ENCODE data around the gene SGMS1. TPM values are rescaled to one million over a fixed set of nuclear protein-coding genes. Genes with fewer than 3 reads are reported as not detected.

The SGMS1 gene
- total RNA-seq, 2 experiments from 2014 or later: 7.5 to 9.0 TPM

GRCh38 chr10:50607356-50607925, 16.3 kb downstream of the SGMS1 start:
- peaks cover 62% of the 10 kb centered on the region for H3K4me1 Mint-ChIP-seq
- intact Hi-C loops (cut with DNase I, micrococcal nuclease): no loop called here
- ChIA-PET CTCF (no interaction called here), POLR2A (no interaction called here)
- no peak for DNase-seq
- H3K36me3 Mint-ChIP-seq (ENCODE audit: low read depth): peaks cover 4% of the 10 kb centered on the region
- no peak overlapping the region for H3K4me3 Mint-ChIP-seq
- ATAC-seq: no peak
- H3K9me3 Mint-ChIP-seq (ENCODE audit: low read depth): no peaks in the 10 kb centered on the region
- H3K27ac Mint-ChIP-seq: no peak overlapping the region
- no peaks in the 10 kb centered on the region for H3K27me3 Mint-ChIP-seq

GRCh38 chr10:50605951-50606270, 17.8 kb downstream of the SGMS1 start:
- Mint-ChIP-seq H3K4me1 (peaks cover 64% of the 10 kb centered on the region), H3K9me3 (ENCODE audit: low read depth) (no peaks in the 10 kb centered on the region), H3K27me3 (no peaks in the 10 kb centered on the region), H3K4me3 (no peak overlapping the region), H3K36me3 (ENCODE audit: low read depth) (peaks cover 6% of the 10 kb centered on the region), H3K27ac (peak overlapping the region; percentile 16)
- ATAC-seq: no peak
- ChIA-PET CTCF (no interaction called here), POLR2A (no interaction called here)
- intact Hi-C loops (cut with DNase I, micrococcal nuclease): no loop called here
- no peak for DNase-seq

DNA sequence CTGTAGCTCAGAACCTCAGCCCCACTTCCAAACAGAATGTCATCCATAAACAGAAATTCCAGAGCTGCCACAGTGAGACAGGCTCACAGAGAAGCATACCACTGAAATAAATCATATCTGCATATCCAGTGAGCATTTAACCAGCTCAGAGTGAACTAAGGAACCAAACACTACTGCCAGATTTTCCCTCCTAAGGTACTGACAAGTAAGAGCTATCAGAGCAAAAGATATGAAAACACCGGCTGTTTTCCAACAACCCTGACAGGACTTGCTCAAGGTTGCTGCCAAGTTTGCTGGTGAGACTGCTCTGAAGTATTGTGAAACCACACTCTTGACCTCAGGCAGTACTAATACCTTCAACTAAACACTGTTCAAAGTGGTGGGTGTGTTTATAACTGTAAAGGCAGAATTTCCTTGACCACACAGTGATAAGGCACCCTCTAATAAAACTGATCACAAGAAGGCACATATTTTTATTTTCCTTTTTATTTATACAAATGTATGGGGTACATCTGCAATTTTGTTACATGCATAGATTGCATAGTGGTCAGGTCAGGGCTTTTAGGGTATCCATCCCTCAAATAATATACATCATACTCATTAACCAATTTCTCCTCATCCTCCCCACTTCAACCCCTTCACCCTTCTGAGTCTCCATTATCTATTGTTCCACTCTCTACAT, 18.3 kb downstream of the SGMS1 start:
- no peaks in the 10 kb centered on the region for H3K9me3 Mint-ChIP-seq (ENCODE audit: low read depth)
- H3K27me3 Mint-ChIP-seq: no peaks in the 10 kb centered on the region
- no peak for DNase-seq
- H3K4me3 Mint-ChIP-seq: no peak overlapping the region
- peak overlapping the region; percentile 16 for H3K27ac Mint-ChIP-seq
- POLR2A ChIA-PET: interaction anchor here (0.8 kb wide), 2 partner anchors 15 to 16 kb away, joined by 3 read pairs; no protein-coding TSS in a partner anchor
- intact Hi-C loops (cut with DNase I, micrococcal nuclease): no loop called here
- ATAC-seq: peak; percentile 40
- peaks cover 6% of the 10 kb centered on the region for H3K36me3 Mint-ChIP-seq (ENCODE audit: low read depth)
- CTCF ChIA-PET: interaction anchor here (1.0 kb wide), 2 partner anchors 17 to 193 kb away, joined by 3 read pairs; no protein-coding TSS in a partner anchor
- peaks cover 69% of the 10 kb centered on the region for H3K4me1 Mint-ChIP-seq

- Mint-ChIP-seq H3K27ac (peak overlapping the region; percentile 55), H3K4me3 (no peak overlapping the region), H3K4me1 (peaks cover 64% of the 10 kb centered on the region), H3K27me3 (no peaks in the 10 kb centered on the region), H3K36me3 (ENCODE audit: low read depth) (peaks cover 6% of the 10 kb centered on the region), H3K9me3 (ENCODE audit: low read depth) (no peaks in the 10 kb centered on the region)
- POLR2A ChIA-PET: interaction anchor here (0.8 kb wide), 2 partner anchors 16 to 17 kb away, joined by 3 read pairs; no protein-coding TSS in a partner anchor
- ATAC-seq (peak; percentile 40), DNase-seq (no peak)
- CTCF ChIA-PET: interaction anchor here (1.0 kb wide), 2 partner anchors 16 to 192 kb away, joined by 3 read pairs; no protein-coding TSS in a partner anchor
- intact Hi-C loops (cut with DNase I, micrococcal nuclease): no loop called here
Measured at GRCh38 chr10:50604809-50605208, 18.9 kb downstream of the SGMS1 start.

DNA sequence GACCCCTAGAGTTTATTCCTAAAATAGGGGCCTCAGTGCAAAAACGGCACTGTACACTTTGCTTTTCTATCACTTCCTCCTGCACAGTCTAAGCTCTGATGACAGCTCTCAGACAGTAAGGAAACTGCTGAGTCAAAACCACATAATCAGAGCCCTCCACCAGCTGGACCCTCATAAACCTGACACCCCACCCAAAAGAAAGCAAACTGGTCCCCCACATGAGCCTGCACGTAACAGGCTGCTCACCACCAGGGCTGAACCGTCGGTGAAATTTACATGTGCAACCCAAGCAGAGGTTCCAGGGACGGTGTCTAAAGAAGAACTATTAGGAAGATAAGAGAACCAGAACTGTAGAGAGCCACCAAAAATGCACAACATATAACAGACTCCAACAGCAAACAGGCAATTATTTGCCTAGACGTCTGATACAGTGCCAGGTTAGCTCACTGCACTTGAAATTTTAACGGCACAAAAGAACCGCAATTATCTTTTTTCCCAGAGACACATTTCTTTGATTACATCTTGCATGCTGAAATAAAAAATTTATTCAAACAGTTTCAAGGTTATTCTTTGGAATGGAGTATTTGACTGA, 19.6 kb downstream of the SGMS1 start:
- no peaks in the 10 kb centered on the region for H3K27me3 Mint-ChIP-seq
- no peaks in the 10 kb centered on the region for H3K9me3 Mint-ChIP-seq (ENCODE audit: low read depth)
- DNase-seq (no peak), ATAC-seq (no peak)
- no peak overlapping the region for H3K4me3 Mint-ChIP-seq
- H3K27ac Mint-ChIP-seq: peak overlapping the region; percentile 5
- intact Hi-C loops (cut with DNase I, micrococcal nuclease): no loop called here
- ChIA-PET CTCF (interaction anchor here (0.5 kb wide), 1 partner anchor 43 kb away, joined by 4 read pairs; no protein-coding TSS in a partner anchor), POLR2A (no interaction called here)
- H3K36me3 Mint-ChIP-seq (ENCODE audit: low read depth): peaks cover 6% of the 10 kb centered on the region
- peaks cover 60% of the 10 kb centered on the region for H3K4me1 Mint-ChIP-seq

GRCh38 chr10:50603151-50603850, 20.5 kb downstream of the SGMS1 start:
- Mint-ChIP-seq H3K27me3 (no peaks in the 10 kb centered on the region), H3K4me1 (peaks cover 65% of the 10 kb centered on the region), H3K36me3 (ENCODE audit: low read depth) (peaks cover 10% of the 10 kb centered on the region), H3K9me3 (ENCODE audit: low read depth) (no peaks in the 10 kb centered on the region), H3K27ac (no peak overlapping the region), H3K4me3 (no peak overlapping the region)
- intact Hi-C loops (cut with DNase I, micrococcal nuclease): no loop called here
- ChIA-PET CTCF (interaction anchor here (0.5 kb wide), 1 partner anchor 44 kb away, joined by 4 read pairs; no protein-coding TSS in a partner anchor), POLR2A (no interaction called here)
- ATAC-seq (no peak), DNase-seq (no peak)

DNA sequence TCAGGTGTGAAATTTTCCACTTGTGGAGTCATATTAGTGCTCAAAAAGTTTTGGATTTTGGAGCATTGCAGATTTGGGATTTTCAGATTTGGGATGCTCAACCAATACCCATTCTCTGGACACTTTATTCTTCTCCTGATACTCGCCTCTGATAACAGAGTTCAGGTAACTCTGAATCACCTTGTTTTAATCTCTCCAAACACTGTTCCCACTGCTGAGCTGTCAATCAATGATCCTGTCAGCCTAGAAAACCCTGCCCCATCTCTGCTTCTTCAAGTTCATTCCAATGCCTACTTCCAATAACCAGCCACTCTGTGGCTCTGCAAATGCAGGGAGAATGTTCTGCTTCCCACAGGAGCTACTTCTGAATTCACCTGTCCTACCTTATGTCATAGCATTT, 21.8 kb downstream of the SGMS1 start:
- Mint-ChIP-seq H3K9me3 (ENCODE audit: low read depth) (no peaks in the 10 kb centered on the region), H3K27me3 (no peaks in the 10 kb centered on the region), H3K4me1 (peaks cover 57% of the 10 kb centered on the region), H3K27ac (no peak overlapping the region), H3K4me3 (no peak overlapping the region), H3K36me3 (ENCODE audit: low read depth) (peaks cover 10% of the 10 kb centered on the region)
- ChIA-PET POLR2A (no interaction called here), CTCF (interaction anchor here (0.6 to 0.9 kb wide), 2 partner anchors 34 to 41 kb away, joined by 3 read pairs; no protein-coding TSS in a partner anchor)
- ATAC-seq (no peak), DNase-seq (no peak)
- intact Hi-C loops (cut with DNase I, micrococcal nuclease): no loop called here

GRCh38 chr10:50600831-50601477, 22.8 kb downstream of the SGMS1 start:
- Mint-ChIP-seq H3K4me1 (peaks cover 52% of the 10 kb centered on the region), H3K27ac (no peak overlapping the region), H3K36me3 (ENCODE audit: low read depth) (peaks cover 8% of the 10 kb centered on the region), H3K9me3 (ENCODE audit: low read depth) (no peaks in the 10 kb centered on the region), H3K4me3 (no peak overlapping the region), H3K27me3 (no peaks in the 10 kb centered on the region)
- ATAC-seq: no peak
- ChIA-PET POLR2A (no interaction called here), CTCF (no interaction called here)
- DNase-seq: no peak
- intact Hi-C loops (cut with DNase I, micrococcal nuclease): no loop called here

- H3K27ac Mint-ChIP-seq: no peak overlapping the region
- H3K9me3 Mint-ChIP-seq (ENCODE audit: low read depth): no peaks in the 10 kb centered on the region
- ChIA-PET POLR2A (no interaction called here), CTCF (no interaction called here)
- intact Hi-C loops (cut with DNase I, micrococcal nuclease): no loop called here
- H3K27me3 Mint-ChIP-seq: no peaks in the 10 kb centered on the region
- ATAC-seq (no peak), DNase-seq (no peak)
- H3K36me3 Mint-ChIP-seq (ENCODE audit: low read depth): peaks cover 6% of the 10 kb centered on the region
- H3K4me1 Mint-ChIP-seq: peaks cover 46% of the 10 kb centered on the region
- H3K4me3 Mint-ChIP-seq: no peak overlapping the region
Measured at GRCh38 chr10:50600286-50600685, 23.5 kb downstream of the SGMS1 start.

DNA sequence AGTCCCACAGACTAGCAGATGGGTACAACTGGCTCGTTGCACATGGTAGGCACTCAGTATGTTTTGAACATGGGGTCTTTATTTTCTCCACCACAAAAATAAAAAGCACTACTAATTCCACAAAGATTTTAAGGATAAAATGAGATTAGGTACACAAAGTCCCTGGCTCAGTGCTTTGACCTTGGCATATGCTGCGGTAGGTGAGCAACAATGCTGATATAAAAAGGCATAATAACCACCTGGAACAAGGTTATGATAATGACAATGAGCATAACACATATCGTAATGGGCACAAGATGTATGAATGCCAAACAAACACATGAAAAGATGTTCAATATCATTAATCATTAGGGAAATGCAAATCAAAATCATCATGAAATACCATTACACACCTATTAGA, 26.9 kb downstream of the SGMS1 start:
- no peak for ATAC-seq
- Mint-ChIP-seq H3K4me1 (peaks cover 37% of the 10 kb centered on the region), H3K27ac (no peak overlapping the region), H3K9me3 (ENCODE audit: low read depth) (no peaks in the 10 kb centered on the region), H3K27me3 (no peaks in the 10 kb centered on the region), H3K4me3 (no peak overlapping the region), H3K36me3 (ENCODE audit: low read depth) (peaks cover 5% of the 10 kb centered on the region)
- intact Hi-C loops (cut with DNase I, micrococcal nuclease): no loop called here
- DNase-seq: no peak
- POLR2A ChIA-PET: no interaction called here
- CTCF ChIA-PET: no interaction called here

DNA sequence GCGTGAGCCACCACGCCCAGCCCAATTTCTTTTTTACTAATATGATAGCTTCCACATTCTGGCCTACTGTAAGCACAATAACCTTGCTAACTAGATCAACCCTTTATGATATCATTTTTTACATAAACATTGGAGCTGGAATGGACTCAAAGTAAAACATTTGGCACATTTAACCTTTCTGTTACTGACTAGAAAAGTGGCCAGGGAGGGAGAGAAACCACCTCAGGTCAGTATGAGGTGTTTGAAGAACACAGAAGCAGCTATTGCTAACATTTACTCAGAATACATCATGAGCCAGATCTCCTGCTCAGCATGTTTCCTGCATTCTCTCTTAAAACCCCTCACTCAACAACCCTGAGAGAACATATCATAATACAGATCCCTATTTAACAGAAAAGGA, 27.3 kb downstream of the SGMS1 start:
- no peak for ATAC-seq

More for the DNA sequence above, 27.3 kb downstream of the SGMS1 start:
- no peak for DNase-seq
- Mint-ChIP-seq H3K9me3 (ENCODE audit: low read depth) (no peaks in the 10 kb centered on the region), H3K4me1 (peaks cover 33% of the 10 kb centered on the region), H3K4me3 (no peak overlapping the region), H3K27me3 (no peaks in the 10 kb centered on the region), H3K36me3 (ENCODE audit: low read depth) (peaks cover 5% of the 10 kb centered on the region), H3K27ac (no peak overlapping the region)
- ChIA-PET CTCF (interaction anchor here (0.8 kb wide), 1 partner anchor 19 kb away, joined by 3 read pairs; no protein-coding TSS in a partner anchor), POLR2A (no interaction called here)
- intact Hi-C loops (cut with DNase I, micrococcal nuclease): no loop called here
